Tibial nerve (tissue), 4 donors: ENCODE data around the gene GGCX. TPM values are rescaled to one million over a fixed set of nuclear protein-coding genes. Genes with fewer than 3 reads are reported as not detected.

ENCODE experiments used
- DNase-seq, 2 donors: peaks; one replicate each; pipeline ENCODE4 v3.0.0-alpha.2; 2019; ENCODE audit warnings: low spot score in 2 of 2
- H3K27ac ChIP-seq, 4 donors: fragments of 200-600 bp; sonication (generic) in 3 of 4; one replicate each; pipeline ENCODE4 v1.5.1; 2017 to 2019; ENCODE audit warnings: mild to moderate bottlenecking in 1 of 4
- H3K27me3 ChIP-seq, 2 donors: fragments of 200-600 bp; sonication (generic) in 1 of 2; one replicate each; pipeline versions ENCODE4 v1.5.1 to v1.6.0; 2017 to 2019
- H3K36me3 ChIP-seq, 3 donors: fragments of 200-600 bp; sonication (generic); one replicate each; pipeline ENCODE4 v1.5.1; 2018 to 2019
- H3K4me1 ChIP-seq, 4 donors: fragments of 200-600 bp; sonication (generic) in 3 of 4; one replicate each; pipeline ENCODE4 v1.5.1; 2017 to 2019
- H3K4me3 ChIP-seq, 4 donors: fragments of 200-600 bp; sonication (generic) in 3 of 4; one replicate each; pipeline ENCODE4 v1.5.1; 2017 to 2019; ENCODE audit warnings: mild to moderate bottlenecking in 1 of 4, moderate library complexity in 1 of 4
- H3K9me3 ChIP-seq, 4 donors: fragments of 200-600 bp; sonication (generic) in 3 of 4; one replicate each; pipeline ENCODE4 v1.5.1; 2017 to 2019
- CTCF ChIP-seq, 5 experiments: fragments of 200-600 bp in 3 of 5; fragments of 450-650 bp in 2 of 5; sonication (generic) in 3 of 5; IDR thresholded peaks; one replicate each; pipeline ENCODE4 v1.5.1; 2016 to 2019; ENCODE audit warnings: antibody characterized with exemption in 5 of 5, mild to moderate bottlenecking in 3 of 5, moderate library complexity in 2 of 5
- EP300 ChIP-seq, 2 donors: sonication (generic); formaldehyde crosslinking; IDR thresholded peaks; one replicate each; pipeline ENCODE4 v1.6.1; 2017; ENCODE audit warnings: antibody characterized with exemption in 2 of 2, mild to moderate bottlenecking in 1 of 2
- POLR2A ChIP-seq, 2 donors: fragments of 450-650 bp; IDR thresholded peaks; one replicate each; pipeline ENCODE4 v1.6.1; 2017; ENCODE audit warnings: antibody characterized with exemption in 2 of 2, mild to moderate bottlenecking in 2 of 2, moderate library complexity in 2 of 2
- WGBS, 2 donors: methylation state at CpG; one replicate each; pipeline ENCODE4 v1.1.5; 2018; 5-methylcytosine and 5-hydroxymethylcytosine counted together
- total RNA-seq, 4 donors: library from RNA; depleted of rRNA; stranded (reverse); fragments of >200 nt; gene quantifications; one replicate each; pipeline ENCODE4 v1.1.0, GENCODE V29; 2016

GGCX gene
- total RNA-seq, 4 donors from 2014 or later = 24.7 to 34.3 (median 27.1) TPM

DNA sequence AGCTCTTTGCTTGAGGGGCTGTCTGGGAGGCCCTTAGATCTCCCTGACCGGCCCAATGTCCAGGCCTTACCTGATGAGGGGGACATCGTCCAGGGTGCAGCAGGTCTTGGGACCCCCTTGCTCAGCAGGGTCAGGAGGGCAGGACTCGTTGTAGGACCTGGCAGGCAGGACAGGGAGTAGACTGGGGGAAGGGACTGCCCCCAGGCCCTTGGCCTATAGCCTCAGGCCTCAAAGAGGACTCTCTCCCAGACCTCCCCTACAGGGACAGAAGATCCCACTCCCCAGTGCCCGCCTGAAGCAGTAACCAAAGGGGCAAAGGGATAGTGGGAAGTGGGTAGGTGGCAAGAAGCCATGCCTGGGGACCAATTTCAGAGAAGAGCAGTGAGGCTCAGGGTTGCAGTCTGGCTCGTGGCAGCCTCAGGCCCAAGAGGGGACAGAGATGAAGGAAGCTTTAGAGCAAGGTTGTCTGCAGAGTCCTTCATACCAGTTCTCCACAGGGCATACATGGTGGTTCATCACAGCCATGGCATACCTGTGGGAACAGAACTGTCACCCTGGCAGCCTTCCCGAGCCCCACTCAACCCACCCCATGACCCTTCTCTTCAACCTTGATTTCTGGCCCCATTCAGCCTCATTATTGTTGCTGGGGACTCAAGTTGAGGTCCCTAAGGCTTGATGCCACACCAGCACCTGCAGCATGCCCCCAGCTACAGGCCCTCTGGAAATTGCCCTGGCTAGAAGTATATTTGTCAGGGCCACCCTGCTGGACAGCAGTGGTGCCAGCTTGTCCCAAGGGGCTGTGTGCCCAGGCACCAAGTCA is 39.9 kb upstream of the GGCX start:
- Histone ChIP-seq H3K4me3 (peak overlapping the region; percentile 57 to 92 (median 78)), H3K9me3 (no peaks in the 10 kb centered on the region), H3K36me3 (peaks cover 0 to 43% (median 4%) of the 10 kb centered on the region in 3 donors), H3K27me3 (no peaks in the 10 kb centered on the region), H3K27ac (peak overlapping the region; percentile 85 to 96 (median 91)), H3K4me1 (peaks cover 0 to 71% (median 39%) of the 10 kb centered on the region in 4 donors)
- 58 to 76% methylated on average over 4 to 5 of the region's 6 CpGs for WGBS, 2 donors
- TF ChIP-seq EP300 (IDR thresholded peaks at IDR 0.05) (no peak), POLR2A (IDR thresholded peaks at IDR 0.05) (no peak), CTCF (IDR thresholded peaks at IDR 0.05) (no peak)
- no peak for DNase-seq

DNA sequence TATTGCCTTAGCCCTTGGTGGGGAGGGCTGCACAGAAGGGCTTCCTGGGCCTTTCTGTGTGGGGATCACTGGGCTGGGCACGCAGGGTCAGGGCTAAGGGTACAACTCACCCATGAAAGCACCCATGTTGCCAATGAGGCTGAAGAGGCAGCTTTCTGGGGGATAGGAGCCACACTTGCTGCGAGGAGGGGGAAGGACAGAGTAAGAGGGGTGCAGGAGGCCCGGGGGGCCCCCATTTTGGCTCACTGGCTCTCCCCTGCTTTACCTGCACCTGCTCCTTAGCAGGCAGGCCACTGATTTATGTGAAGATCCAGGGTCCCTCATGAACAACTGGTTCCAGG is 38.9 kb upstream of the GGCX start:
- Histone ChIP-seq H3K36me3 (peaks cover 0 to 43% (median 4%) of the 10 kb centered on the region in 3 donors), H3K4me1 (peaks cover 0 to 64% (median 31%) of the 10 kb centered on the region in 4 donors), H3K4me3 (no peak overlapping the region), H3K9me3 (no peaks in the 10 kb centered on the region), H3K27me3 (no peaks in the 10 kb centered on the region), H3K27ac (no peak overlapping the region)
- WGBS, 2 donors = 84 to 85% methylated on average over 3 of the region's 3 CpGs
- DNase-seq = no peak
- TF ChIP-seq EP300 (IDR thresholded peaks at IDR 0.05) (no peak), CTCF (IDR thresholded peaks at IDR 0.05) (no peak), POLR2A (IDR thresholded peaks at IDR 0.05) (no peak)

DNA sequence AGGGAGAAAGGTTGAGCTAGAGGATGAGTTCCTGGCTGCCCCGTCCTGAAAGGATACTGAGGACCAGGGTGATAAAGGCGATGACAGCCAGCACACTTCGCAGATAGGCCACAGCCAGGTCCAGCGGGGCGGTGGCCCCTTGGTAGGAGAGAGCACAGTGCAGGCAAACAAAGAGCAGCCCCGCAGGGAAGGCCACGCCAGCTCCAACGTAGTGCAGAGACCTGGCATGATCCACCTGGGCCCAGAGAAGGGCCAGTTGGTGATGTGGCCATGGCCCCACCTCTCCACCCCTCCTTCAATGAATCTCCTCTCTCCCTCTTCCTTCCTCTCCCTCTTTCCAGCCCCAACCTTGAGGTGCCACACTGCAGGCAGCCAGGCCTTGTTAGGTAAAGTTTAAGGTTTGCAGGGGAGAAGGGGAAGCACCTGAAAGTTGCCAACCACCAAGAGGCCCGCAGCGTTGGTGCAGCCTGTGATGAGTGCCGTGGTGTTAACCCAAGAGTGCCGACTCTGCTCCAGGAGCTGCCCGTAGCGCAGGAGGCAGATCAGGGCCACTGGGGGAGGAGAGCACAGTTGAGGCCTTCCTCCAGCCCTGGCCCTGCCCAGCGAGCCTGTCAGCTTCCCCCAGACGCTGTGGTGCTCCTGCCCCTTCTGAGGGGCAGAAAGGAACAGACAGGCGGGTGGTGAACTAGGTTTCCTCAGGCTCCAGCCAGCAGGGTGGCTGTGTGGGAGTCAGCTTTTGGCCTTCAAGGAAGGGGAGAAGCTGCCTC is 38.4 kb upstream of the GGCX start:
- Histone ChIP-seq H3K36me3 (peaks cover 0 to 43% (median 4%) of the 10 kb centered on the region in 3 donors), H3K27me3 (no peaks in the 10 kb centered on the region), H3K4me1 (peaks cover 0 to 63% (median 28%) of the 10 kb centered on the region in 4 donors), H3K27ac (no peak overlapping the region), H3K4me3 (no peak overlapping the region), H3K9me3 (no peaks in the 10 kb centered on the region)
- WGBS, 2 donors = 64 to 71% methylated on average over 16 to 17 of the region's 17 CpGs
- no peak for TF ChIP-seq CTCF (IDR thresholded peaks at IDR 0.05)
- TF ChIP-seq EP300 (IDR thresholded peaks at IDR 0.05) = no peak
- TF ChIP-seq POLR2A (IDR thresholded peaks at IDR 0.05) = no peak
- no peak for DNase-seq

DNA sequence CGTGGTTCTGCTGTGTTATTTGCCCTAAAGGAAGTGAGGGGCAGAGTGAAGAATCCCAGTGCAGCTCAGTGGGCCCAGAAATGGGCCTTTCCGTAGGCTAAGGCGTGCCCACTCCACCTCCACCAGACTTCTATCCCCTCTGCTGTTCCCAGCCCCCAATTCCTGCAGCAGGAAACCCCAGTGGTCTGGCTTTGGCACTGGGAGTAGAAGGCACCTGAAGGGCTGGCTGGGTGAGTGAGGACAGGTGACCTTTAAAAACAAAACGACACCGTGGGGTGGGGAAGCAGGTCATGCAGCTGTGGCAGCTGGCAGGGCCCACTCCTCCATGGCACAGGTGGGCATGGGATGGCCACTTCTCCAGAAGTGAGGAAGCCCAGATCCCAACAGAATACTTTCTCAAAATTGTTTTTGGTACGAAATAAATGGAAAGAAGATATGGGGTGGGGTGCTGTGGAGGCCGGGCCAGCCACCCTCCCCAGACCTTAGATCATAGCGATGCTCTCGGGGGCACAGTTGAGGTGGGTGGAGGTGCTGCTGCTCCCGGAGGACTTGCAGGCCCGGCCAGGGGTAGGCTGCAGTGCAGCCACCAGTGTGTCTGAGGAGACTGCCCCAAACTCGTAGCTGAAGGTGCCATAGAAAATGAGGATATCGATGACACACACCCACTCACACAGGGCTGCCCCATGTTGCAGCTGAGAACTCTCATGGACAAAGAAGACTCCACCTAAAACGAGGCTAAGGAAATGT is 37.5 kb upstream of the GGCX start:
- H3K27ac ChIP-seq = no peak overlapping the region
- DNase-seq = no peak
- 68 to 74% methylated on average over 14 of the region's 14 CpGs for WGBS, 2 donors
- no peak overlapping the region for H3K4me3 ChIP-seq
- H3K36me3 ChIP-seq = peaks cover 0 to 43% (median 4%) of the 10 kb centered on the region in 3 donors
- no peaks in the 10 kb centered on the region for H3K27me3 ChIP-seq
- TF ChIP-seq POLR2A (IDR thresholded peaks at IDR 0.05) (no peak), EP300 (IDR thresholded peaks at IDR 0.05) (no peak), CTCF (IDR thresholded peaks at IDR 0.05) (no peak)
- peaks cover 0 to 63% (median 25%) of the 10 kb centered on the region in 4 donors for H3K4me1 ChIP-seq
- no peaks in the 10 kb centered on the region for H3K9me3 ChIP-seq
